Measurements from ENCODE around the gene ULK1.
"Not testable (repeated sequence)": the region's sequence is repeated elsewhere in the genome, so short reads cannot be mapped to it uniquely, and the experiment has no call there.

The ULK1 gene

GRCh38 chr12:131891722-131892121 lies 2.7 kb upstream of the ULK1 start:
- DNase-seq, result not testable (repeated sequence)

DNA sequence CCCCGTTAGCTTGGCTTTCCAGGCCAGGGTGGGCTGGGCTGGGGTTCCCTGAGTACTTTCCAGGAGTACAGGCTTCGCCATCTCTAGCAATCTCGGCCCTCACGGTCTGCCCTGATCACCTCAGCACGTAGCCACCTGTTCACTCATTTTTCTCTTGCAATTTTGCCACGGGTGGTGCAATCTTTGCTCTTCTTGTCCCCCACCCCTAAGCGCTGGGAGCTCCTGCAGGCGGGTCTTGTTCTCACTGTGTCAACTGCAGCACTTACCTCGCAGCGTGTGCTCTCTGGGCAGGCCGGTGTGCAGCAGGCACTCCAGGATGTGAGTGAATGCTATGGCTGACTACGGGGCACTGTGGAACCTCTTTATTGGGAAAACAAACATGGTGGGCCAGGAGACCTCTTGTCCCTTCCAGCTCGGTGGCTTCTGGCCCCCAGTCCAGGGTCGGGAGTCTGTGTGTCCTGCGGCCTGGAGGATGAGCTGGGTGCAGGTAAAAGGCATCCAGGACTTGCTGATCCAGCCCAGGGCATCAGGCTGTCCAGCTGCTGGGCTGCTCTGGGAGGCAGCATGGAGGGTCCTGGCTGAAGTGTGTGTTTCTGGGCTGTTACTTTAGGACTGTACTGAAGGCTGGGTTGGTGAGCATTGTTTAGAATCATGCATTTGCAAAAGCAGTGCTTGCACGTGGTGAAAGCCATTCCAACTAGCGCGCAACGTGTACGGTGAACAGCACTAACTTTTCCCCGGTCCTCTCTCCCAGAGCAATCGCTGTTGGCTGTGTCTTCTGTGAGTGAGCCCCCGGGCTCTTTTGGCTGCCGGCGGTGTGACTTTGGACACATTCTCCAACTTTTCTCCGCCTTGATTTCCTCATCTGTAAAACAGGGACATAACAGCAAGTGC lies 1.5 kb upstream of the ULK1 start:
- DNase-seq, result no peak

DNA sequence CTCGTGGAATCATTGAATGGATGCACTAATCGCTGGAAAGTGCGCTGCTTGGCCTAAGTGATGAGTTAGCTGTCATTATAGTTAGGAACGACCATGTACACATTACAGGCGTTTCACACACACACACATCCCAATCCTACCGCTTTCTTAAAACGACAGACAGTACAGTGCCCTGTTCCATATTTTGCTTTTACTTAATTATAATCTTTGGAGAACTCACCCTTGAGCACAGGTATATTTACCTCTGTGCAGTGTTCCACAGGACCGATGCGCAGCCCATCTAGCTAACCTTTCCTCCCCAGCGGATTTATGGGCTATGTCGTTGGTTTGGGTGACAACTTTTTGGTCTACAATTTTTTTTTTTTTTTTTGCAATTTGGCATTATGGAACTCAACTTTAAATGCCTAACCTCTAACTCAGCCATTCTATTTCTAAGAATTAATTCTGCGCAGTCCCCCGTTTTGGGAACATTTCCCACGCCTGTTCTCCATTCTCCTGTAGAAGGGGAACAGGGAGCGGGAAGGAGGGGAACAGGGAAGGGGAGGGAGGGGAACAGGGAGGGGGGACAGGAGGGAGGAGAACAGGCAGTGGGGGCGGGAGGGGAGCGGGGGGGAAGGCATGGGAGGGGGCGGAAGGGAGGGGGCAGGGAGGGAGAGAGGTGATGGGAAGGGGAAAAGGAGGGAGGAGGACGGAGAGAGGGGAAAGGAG lies 663 bp upstream of the ULK1 start:
- DNase-seq, result peak; percentile 20

DNA sequence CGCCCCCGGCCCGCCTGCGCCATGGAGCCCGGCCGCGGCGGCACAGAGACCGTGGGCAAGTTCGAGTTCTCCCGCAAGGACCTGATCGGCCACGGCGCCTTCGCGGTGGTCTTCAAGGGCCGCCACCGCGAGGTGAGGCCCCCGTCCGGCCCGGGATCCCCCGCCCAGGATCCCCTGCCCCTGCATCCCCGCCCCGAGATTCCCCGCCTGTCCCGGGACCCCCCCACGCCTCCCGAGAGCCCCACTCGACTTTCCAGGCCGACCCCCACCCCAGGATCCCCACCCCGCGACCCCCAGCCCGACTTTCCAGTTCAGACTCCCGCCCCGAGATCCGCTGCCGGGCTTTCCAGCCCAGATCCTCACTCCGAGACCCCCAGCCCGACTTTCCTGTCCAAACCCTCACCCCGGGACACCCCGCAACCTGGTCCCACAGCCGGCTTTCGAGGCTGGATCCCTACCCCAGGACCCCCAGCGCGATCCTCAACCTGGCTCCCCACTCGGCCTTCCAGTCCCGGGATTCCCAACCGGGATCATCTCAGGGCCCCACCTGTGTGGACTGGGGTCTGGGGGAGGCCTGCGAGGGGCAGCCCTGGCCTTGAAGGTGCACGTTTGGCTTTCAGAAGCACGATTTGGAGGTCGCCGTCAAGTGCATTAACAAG lies 688 bp downstream of the ULK1 start:
- DNase-seq, result peak; percentile 44

DNA sequence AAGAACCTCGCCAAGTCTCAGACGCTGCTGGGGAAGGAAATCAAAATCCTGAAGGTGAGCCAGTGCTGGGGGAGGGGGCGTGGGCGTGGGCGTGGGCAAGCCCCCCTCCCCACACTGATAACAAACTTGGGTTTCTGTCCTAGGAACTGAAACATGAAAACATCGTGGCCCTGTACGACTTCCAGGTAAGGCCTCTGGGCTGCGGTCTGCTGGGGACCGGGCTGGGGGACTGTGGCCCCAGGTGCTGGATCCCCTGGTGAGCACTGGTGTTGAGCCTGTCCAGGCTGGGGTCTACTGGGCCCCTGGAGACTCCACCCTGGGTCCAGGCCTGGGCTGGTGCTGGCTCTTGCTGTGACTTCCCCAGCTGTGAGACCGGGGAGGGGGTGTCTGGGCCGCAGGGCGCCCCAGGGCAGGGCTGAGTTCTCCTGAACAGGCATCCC lies 1.2 kb downstream of the ULK1 start:
- no peak for DNase-seq

DNA sequence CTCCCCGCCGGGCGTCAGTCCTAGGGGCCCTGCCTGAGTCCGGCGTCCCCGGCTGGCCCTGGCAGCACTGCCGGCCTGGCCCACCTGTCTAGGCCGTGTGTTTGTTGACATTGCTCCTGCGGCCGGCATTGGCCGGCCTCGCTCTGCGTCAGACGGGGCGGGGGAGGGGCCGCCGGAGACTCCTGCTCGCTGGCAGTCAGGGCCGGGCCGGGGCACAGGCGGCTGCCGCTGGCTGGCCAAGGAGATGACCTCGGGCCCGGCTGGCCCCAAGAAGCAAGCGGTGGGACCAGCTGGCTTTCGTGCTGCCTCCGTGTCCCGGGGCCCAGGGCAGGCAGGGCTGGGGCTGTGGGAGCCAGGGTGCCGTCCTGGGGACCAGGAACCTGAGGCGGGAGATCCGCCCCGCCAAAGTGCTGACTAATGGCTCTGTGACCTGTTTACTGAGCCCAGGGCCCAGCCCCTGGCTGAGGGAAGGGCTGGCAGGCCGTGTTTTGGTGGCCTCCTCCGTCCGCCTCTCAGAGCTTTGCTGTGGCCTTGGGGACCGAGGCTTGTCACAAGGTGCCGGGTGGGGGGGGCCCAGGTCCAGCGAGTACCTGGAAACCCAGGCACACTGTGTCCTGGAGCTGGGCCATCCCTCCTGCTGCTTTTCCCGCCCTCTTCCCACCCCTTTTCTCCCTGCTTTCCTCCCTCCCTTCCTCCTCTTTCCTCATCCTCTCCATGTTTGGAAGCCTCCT lies 1.8 kb downstream of the ULK1 start:
- peak; percentile 82 for DNase-seq

DNA sequence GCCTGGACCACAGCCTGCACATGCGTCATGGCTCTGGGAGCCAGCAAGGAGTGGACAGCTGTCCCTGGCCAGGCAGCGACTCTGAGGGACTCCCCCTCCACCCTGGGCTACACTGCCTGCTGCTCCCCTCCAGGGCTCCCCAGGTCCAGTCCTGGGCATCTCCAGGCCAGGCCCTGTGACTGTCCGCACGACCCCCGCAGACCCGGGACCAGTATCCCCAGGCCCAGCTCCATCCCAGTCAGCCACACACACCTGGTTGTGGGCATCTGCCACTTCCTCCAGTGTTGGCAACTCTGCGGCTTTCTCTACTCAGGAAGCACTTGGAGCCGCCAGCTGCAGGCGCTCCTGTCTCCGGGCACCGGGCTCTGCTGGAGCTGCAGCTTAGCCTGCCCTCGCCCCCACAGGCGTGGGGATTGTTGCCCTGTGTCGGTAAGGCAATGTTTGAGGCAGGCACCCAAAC lies 2.4 kb downstream of the ULK1 start:
- no peak for DNase-seq

- DNase-seq, result no peak
These were observed 2.9 kb downstream of the ULK1 start for GRCh38 chr12:131897276-131897675.

- DNase-seq, result no peak
These were observed 3.5 kb downstream of the ULK1 start for GRCh38 chr12:131897875-131898274.

- DNase-seq, result no peak
These were observed 6.0 kb downstream of the ULK1 start for GRCh38 chr12:131900397-131900796.

- DNase-seq, result no peak
These were observed 7.3 kb downstream of the ULK1 start for GRCh38 chr12:131901431-131902331.

DNA sequence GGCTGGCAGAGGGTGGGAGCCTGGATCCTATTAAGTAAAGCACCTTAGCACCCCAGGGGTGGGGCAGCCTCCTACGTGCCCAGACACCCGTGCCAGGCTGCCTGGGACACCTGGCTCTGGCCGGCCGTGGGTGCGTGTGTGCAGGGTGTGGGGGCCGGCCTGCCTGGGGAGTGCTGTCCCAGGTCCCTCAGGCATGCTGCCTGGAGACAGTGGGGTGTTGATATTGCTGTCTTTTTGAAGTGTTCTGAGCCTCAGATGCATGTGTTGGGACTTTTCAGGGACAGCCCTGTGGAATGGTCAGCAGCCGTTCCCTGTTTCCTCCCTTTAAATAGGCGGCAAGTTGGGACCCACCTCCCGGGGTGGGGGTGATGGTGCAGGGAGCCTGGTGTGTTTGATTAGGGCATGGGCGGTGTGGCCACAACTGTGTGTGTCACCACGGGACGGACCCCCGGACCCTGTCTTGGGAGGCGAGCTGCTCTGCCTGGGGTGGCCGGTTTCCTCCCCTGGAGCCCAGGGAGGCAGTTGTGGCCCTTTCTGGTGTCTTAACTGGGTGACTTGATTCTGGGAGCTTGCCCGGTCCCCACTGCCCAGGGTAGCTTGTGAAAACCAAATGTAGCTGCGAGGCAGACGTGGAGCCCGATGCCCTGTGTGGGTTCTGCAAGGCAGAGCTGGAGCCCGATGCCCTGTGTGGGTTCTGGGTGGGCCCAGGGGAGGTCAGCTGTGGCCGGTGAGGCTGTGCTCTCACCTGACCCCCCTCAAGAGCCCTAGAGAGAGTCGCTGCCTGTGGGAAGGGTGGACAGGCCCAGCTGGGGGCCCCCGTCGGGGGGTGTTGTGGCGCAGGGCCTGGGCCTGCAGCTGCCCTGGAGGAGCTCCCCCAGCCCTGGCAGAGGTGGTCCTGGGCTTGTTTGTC lies 8.2 kb downstream of the ULK1 start:
- DNase-seq, result no peak

- DNase-seq, result no peak
These were observed 9.1 kb downstream of the ULK1 start for GRCh38 chr12:131903270-131904255.

GRCh38 chr12:131904346-131904745 lies 9.9 kb downstream of the ULK1 start:
- no peak for DNase-seq

DNA sequence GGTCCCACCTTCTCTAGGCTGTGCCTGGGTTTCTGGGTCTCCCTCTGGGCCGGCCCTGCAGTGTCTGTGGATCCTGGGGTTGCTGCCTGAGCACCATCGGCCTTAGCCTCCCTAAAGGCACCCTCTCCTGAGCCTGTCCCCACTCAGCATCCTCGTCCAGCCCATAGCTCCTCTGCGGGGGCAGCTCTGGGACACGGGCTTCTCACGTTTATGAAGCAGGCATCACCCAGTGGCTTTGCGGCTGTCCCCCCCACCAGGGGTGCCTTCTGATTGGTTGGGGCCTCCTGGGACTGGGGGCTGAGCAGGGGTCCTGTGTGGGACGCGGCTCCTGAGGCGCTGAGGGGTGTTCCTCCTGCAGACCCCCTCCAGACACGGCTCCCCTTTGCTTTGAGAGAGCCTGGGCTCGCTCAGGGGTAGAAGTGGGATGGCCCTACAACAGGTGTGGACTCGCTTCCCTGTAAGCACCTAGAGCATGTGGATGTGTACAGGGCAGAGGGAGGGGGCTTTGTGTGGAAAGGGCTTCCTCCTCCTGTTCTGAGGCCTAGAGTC lies 10.7 kb downstream of the ULK1 start:
- DNase-seq, result no peak

DNA sequence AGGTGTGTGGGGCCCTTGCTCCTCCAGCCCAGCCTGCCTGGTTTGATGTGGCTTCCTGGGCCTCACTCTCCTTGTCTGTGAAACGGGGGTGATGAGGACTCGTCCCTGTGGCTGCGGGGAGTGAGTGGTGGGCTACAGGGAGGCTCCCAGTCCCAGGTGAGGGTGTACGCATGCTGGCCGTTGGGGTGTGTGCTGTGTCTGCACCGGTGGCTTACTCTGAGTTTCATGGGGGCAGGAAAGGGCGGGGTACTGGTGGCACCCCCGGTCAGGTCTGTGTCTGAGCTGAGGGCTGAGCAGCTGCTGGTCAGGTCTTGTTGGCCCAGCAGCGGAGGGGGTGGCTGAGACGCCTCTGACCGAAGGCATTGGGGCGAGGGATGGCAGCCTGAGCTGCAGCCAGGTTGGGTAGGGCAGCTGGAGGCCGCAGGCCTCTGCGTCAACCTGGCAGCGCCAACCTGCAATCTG lies 11.2 kb downstream of the ULK1 start:
- no peak for DNase-seq

DNA sequence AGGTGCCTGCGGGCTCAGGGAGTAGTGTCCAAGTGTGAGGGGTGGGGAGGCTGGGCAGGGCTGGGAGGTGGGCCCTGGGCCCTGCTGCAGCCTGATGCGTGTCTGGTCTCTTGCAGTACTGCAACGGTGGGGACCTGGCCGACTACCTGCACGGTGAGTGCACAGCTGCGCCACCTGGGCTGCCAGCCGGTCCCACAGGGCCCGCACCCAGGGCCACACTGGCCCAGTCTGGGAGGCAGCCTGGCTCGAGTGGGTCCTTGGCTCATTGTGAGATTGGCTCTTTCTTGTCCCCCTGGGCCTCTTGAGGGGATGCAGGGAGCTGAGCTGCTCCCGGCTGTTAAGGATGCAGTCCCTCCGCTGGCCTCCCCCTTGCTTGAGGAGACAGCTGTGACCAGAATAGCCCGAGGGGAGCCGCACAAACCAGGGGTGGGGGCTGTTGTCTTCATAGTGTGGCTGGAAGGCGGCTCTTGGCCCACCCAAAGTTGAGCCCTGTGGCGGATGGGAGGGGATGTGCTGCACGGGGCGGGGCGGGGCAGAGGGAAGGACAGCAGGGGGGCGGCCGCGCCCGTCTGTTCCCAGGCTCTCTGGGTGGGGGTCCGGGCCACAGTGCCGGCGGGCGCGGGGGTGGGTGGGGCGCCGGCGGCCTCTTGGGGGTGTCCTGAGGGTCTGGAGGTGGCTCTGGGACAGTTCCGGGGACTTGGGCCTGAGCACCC lies 13.1 kb downstream of the ULK1 start:
- DNase-seq, result no peak

All from right kidney (tissue), 1 donor.